Measurements from ENCODE around the gene PLA2G4B.
"Not testable (repeated sequence)": the region's sequence is repeated elsewhere in the genome, so short reads cannot be mapped to it uniquely, and the experiment has no call there.

Gene PLA2G4B

GRCh38 chr15:41825572-41826535 is 12.8 kb upstream of the PLA2G4B start:
- DNase-seq (ENCODE audit: low read depth) = no peak

DNA sequence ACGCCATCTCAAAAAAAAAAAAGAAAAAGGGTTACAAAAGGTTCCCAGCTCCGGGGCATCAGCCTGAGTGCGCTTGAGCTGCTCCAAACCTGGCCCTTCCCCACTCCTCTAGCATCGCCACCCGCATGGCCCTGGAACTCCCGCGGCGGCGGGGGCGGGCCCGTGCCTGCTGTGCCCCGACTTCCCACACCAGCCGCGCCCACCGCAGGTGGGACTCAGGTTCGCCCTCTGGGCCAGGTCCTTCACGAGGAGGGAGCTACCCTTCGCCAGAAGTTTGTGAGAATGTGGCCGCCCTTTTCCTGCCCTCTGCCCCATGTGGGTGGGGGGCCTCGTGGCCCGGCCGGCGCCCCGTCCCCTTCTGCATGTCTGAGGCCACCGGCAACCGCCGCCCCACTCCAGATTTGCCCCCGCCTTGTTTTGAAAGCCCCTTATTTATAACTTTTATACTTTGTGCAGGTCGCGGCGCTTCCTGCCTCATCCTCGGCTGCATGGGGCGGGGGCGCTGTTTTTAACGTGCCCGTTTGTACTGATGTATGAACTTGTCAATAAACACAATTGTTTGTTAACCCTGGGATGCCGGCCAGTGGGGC is 11.3 kb upstream of the PLA2G4B start:
- no peak for DNase-seq (ENCODE audit: low read depth)

DNA sequence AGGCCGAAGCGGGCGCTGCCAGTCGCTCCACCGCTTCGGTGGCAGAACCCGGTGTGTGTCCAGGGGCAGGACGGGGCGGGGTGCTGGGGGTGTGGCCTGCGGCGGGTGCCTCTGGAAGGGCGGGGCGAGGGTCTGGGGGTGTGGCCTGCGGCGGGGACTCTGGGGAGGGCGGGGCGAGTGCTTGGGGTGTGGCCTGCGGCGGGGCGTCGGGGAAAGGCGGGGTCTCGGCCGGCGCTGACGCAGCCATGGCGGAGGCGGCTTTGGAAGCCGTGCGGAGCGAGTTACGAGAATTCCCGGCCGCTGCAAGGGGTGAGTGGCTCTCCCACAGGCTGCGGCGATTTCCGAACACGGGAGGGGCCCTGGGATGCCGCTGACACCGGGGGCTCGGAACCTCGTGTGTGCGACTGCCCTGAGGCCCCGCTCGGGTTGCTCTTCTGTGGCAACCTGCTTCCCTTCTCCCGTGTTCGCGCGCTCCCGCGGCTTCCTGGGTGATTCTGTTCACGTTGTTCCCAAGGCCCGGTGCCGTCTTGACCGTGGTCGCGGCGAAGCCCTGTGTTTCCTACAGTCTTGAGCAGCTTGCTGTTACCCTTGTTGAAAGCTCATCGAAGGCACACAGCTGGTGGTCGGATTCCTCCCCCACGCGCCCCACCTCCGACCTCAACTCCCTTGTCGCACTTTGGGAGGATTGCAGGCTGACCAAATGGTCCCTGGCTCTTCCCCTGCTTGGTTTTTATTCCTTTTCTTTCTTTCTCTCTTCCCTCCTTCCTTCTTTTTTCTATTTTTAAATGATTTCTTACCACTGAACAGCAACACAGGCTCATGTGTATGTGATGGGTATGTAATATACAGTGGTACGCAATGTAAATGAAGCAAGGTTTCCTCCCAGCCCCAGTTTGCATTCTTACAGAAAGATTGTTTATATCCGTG is 10.5 kb upstream of the PLA2G4B start, which contains the start of gene JMJD7:
TSS of gene JMJD7 (plus strand) at position 213 of the 927 bp plus-strand sequence. CDS start at position 246, 33 bp downstream.
- peak; percentile 87 for DNase-seq (ENCODE audit: low read depth)

- DNase-seq (ENCODE audit: low read depth) = peak; percentile 24
Measured at GRCh38 chr15:41828807-41829141, 9.9 kb upstream of the PLA2G4B start.

GRCh38 chr15:41829959-41830646 is 8.5 kb upstream of the PLA2G4B start:
- DNase-seq (ENCODE audit: low read depth) = no peak

- not testable (repeated sequence) for DNase-seq (ENCODE audit: low read depth)
Measured at GRCh38 chr15:41831291-41831690, 7.4 kb upstream of the PLA2G4B start.

- DNase-seq (ENCODE audit: low read depth) = no peak
Measured at GRCh38 chr15:41832208-41832607, 6.4 kb upstream of the PLA2G4B start.

GRCh38 chr15:41832875-41833274 is 5.8 kb upstream of the PLA2G4B start:
- no peak for DNase-seq (ENCODE audit: low read depth)

DNA sequence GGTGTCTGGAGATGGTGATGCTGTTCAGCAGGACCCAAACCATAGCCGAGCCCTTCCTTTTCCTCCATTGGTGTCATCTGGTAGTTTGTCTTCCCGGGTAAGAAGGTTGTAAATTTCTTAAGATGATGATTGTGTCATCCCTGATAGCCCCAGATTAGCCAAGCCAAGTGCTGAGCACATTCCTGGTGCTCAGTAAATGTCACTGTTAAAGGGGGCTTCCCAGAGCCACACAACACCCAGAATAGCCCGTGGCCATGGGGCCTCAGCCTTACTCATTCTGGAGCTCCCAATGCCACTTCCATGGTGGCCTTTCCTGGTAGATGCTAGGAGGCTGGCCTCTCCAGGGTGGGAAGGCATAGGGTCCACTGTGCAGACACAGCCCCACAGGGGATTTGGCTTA is 4.6 kb upstream of the PLA2G4B start:
- DNase-seq (ENCODE audit: low read depth) = no peak

DNA sequence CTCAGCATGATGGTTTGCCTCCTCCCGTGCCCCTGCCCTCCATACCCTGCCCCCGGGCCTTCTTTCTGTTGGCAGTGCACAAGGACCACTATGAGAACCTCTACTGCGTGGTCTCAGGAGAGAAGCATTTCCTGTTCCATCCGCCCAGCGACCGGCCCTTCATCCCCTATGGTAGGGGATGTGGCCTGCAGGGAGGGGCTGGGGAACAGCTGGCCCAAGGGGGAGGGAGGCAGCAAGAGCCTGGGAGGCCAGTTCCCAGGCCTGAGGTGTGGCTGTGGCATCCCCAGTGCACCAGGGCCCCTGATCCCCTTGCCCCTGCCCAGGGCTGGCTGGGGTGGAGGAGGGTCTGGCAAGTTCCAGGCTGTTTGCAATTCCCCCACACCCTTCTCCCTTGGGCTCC is 2.6 kb upstream of the PLA2G4B start:
- peak; percentile 25 for DNase-seq (ENCODE audit: low read depth)

DNA sequence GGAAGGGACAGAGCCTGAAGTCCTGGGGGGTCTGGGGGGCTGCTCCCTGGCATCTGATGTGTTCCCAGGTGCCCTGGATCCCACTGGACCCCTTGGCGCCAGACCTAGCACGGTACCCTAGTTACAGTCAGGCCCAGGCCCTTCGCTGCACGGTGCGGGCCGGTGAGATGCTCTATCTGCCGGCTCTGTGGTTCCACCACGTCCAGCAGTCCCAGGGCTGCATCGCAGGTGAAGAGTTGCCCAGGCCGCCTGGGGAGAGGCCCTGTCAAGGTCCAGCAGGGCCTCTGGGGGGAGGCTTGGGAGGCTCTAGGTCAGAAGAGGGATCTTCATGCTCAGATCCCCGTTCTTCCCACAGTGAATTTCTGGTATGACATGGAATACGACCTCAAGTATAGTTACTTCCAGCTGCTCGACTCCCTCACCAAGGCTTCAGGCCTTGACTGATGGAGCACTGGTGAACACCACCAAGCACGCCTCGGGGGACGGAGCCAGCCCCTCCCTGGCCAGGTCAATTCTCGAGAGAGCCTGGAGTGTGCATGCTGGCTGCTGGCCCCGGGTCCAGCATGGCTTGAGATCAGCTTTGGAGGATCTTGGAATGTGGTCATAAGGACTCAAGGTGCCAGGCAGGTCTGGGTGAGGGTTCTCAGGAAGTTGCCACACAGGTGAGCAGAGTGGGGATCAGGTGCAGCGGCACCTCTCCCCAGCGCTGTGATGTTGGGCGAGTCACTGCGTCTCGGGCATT is 1.8 kb upstream of the PLA2G4B start:
- no peak for DNase-seq (ENCODE audit: low read depth)

- no peak for DNase-seq (ENCODE audit: low read depth)
Measured at GRCh38 chr15:41839781-41840491, 1.3 kb downstream of the PLA2G4B start.

DNA sequence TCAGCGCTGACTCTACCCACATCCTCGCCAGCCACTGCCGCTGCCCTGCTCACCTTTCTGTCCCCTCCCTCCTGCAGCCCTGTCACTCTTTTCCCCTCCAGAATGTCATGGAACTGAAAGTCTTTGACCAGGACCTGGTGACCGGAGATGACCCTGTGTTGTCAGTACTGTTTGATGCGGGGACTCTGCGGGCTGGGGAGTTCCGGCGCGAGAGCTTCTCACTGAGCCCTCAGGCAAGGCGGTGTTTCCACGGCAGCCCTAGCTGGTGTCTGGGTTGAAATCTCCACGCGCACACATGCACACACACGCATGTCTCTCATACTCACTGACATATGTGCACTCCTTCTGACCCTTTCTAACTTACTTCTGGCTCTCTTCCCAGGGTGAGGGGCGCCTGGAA is 2.0 kb downstream of the PLA2G4B start:
- no peak for DNase-seq (ENCODE audit: low read depth)

DNA sequence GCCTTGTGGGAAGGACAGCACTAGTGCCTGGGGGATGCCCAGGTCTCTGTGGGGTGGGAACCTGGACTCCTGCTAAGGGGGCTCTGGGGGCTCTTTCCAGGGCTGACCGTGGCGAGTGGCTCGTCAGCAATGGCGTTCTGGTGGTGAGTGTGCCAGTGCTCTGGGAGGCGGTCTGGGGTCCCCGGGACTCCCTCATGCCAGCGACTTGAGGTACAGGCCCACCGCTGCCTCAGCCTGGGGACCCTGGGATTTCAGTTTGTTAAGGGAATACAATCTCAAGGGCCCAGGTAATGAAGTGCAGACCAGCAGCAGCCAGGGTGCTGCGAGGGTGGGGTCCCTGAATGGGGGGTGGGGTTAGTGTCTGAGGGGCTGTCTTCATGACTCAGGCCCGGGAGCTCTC is 2.5 kb downstream of the PLA2G4B start:
- DNase-seq (ENCODE audit: low read depth) = no peak

DNA sequence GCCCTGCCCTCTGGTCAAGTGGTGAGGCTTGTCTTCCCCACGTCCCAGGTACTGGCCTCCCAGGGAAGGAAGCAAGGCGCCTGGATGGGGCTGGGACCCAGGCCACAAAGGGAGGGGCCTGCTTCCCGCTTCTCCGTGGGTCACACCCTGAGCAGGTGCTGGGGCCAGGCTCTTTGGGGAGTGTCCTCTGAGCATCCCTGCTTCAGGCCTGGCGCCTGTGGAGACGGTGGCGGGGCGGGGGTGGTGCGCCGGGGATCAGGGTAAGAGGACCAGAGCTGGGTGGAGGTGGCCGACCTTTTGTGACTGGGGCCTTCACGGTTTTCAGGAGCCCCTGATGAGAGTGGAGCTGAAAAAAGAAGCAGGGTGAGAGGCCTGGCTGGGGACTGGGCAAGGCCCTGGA is 3.6 kb downstream of the PLA2G4B start:
- no peak for DNase-seq (ENCODE audit: low read depth)

- no peak for DNase-seq (ENCODE audit: low read depth)
Measured at GRCh38 chr15:41843571-41843970, 4.9 kb downstream of the PLA2G4B start.

DNA sequence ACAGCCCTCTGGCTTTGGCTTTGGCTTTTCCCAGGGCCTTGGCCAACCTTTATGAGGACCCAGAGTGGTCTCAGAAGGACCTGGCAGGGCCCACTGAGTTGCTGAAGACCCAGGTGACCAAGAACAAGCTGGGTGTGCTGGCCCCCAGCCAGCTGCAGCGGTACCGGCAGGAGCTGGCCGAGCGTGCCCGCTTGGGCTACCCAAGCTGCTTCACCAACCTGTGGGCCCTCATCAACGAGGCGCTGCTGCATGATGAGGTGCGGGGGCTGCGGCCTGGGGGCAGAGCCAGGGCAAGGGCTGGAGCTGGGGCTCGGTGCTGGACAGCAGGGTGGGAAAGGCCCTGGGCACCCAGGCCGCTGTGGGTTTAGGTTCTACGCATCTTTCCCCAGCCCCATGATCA is 6.2 kb downstream of the PLA2G4B start:
- DNase-seq (ENCODE audit: low read depth) = no peak

- no peak for DNase-seq (ENCODE audit: low read depth)
Measured at GRCh38 chr15:41847206-41847605, 8.6 kb downstream of the PLA2G4B start.

GRCh38 chr15:41847981-41848380 is 9.3 kb downstream of the PLA2G4B start:
- no peak for DNase-seq (ENCODE audit: low read depth)

- DNase-seq (ENCODE audit: low read depth) = no peak
Measured at GRCh38 chr15:41848631-41849030, 10.0 kb downstream of the PLA2G4B start.
